Ascending aorta (tissue), 2 donors: ENCODE results near the gene LST1. TPM values are rescaled to one million over a fixed set of nuclear protein-coding genes. Genes with fewer than 3 reads are reported as not detected.
A peak's percentile ranks its signal among the peaks of the same experiment; 100 is the strongest.

Source experiments
- DNase-seq, 2 donors: peaks; one replicate each; pipeline ENCODE4 v3.0.0-alpha.2; 2019; ENCODE audit warnings: low spot score in 2 of 2
- H3K27ac ChIP-seq, 2 donors: fragments of 200-600 bp; sonication (generic); one replicate each; pipeline ENCODE4 v1.5.1; 2016 to 2017; ENCODE audit warnings: mild to moderate bottlenecking in 1 of 2
- H3K27me3 ChIP-seq: fragments of 200-600 bp; sonication (generic); one replicate; pipeline ENCODE4 v1.5.1; 2017
- H3K36me3 ChIP-seq, 2 donors: fragments of 200-600 bp; sonication (generic); one replicate each; pipeline ENCODE4 v1.5.1; 2016
- H3K4me1 ChIP-seq, 2 donors: fragments of 200-600 bp; sonication (generic); one replicate each; pipeline ENCODE4 v1.5.1; 2016 to 2017; ENCODE audit warnings: mild to moderate bottlenecking in 1 of 2
- H3K4me3 ChIP-seq, 2 donors: fragments of 200-600 bp; sonication (generic); one replicate each; pipeline ENCODE4 v1.5.1; 2016 to 2017; ENCODE audit warnings: mild to moderate bottlenecking in 1 of 2
- H3K9me3 ChIP-seq, 2 donors: fragments of 200-600 bp; sonication (generic); one replicate each; pipeline ENCODE4 v1.5.1; 2016
- intact Hi-C: fragments of 100-400 bp; cut with DNase I; formaldehyde crosslinking; loops from one replicate; pipeline ENCODE4 v1.15.1; 2023
- total RNA-seq: library from RNA; depleted of rRNA; stranded (reverse); fragments of >200 nt; gene quantifications from one replicate; pipeline ENCODE4 v1.1.0, GENCODE V29; 2016
- TF ChIP-seq, protein P1 (sequence below), 3 experiments: fragments of 200-600 bp in 2 of 3; fragments of 450-650 bp in 1 of 3; sonication (generic) in 2 of 3; IDR thresholded peaks; one replicate each; pipeline ENCODE4 v1.5.1; 2016 to 2019; ENCODE audit warnings: antibody characterized with exemption in 3 of 3, mild to moderate bottlenecking in 1 of 3, moderate library complexity in 1 of 3

The LST1 gene
- total RNA-seq: 21.4 TPM

DNA sequence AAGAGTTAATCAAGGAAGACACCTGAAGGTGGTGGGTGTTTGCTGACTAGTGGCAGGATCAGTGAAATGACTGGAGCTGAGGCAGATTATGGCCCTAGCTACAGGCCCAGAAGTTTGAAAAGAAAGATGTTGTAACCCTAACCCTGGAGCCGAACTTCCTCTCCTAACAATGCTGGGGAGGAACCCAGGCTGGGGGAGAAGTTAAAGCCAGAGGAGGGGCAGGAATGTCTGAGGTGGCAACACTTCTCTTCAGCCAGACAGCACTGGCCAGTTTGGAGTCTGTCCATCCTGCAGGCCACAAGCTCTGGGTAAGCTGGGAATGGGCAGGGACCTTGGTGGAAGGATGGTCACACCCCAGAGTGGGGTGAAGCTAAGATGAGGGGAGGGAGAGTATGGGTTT lies at the start of gene LST1:
Gene LST1, plus strand, starts transcription at position 270 of the 400 bp plus-strand sequence. CDS start 1,023 bp downstream, outside the sequence.
- DNase-seq: no peak
- Histone ChIP-seq H3K36me3 (no peaks in the 10 kb centered on the region), H3K4me1 (peaks cover 0 to 12% of the 10 kb centered on the region in 2 donors), H3K4me3 (no peak within 1 kb of the TSS), H3K27ac (no peak within 1 kb of the TSS), H3K27me3 (no peaks in the 10 kb centered on the region), H3K9me3 (no peaks in the 10 kb centered on the region)
- TF ChIP-seq, protein P1, sequence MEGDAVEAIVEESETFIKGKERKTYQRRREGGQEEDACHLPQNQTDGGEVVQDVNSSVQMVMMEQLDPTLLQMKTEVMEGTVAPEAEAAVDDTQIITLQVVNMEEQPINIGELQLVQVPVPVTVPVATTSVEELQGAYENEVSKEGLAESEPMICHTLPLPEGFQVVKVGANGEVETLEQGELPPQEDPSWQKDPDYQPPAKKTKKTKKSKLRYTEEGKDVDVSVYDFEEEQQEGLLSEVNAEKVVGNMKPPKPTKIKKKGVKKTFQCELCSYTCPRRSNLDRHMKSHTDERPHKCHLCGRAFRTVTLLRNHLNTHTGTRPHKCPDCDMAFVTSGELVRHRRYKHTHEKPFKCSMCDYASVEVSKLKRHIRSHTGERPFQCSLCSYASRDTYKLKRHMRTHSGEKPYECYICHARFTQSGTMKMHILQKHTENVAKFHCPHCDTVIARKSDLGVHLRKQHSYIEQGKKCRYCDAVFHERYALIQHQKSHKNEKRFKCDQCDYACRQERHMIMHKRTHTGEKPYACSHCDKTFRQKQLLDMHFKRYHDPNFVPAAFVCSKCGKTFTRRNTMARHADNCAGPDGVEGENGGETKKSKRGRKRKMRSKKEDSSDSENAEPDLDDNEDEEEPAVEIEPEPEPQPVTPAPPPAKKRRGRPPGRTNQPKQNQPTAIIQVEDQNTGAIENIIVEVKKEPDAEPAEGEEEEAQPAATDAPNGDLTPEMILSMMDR (IDR thresholded peaks at IDR 0.05): no peak
- intact Hi-C loops: no loop called here

DNA sequence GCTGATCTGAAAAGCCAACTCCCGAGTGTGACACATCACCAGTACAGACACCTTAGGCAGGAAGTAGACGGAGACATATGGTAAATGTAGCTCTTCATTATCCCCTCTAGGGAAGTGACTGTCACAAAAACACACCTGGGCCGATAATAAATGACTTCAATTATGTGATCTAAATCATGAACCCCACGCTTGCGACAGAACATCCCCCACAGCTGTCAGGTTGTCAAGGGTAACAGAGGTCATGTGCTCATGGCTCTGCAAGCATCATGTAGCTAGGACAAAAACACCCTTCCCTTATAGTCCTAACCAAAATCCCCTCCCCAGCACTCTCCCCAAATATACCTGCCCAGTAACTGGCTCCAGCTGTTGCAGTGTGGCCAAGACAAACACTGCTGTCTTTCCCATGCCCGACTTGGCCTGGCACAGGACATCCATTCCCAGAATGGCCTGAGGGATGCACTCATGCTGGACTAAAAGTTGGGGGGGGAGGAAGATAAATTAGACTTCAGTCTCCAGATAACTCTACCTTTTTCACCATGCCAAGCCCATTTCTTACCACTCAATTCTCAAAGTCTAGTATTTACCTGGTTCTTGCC lies 47.2 kb upstream of the LST1 start:
- H3K4me3 ChIP-seq: peak overlapping the region in 1 of 2 donors; percentile 76
- H3K27ac ChIP-seq: no peak overlapping the region
- DNase-seq: no peak
- TF ChIP-seq, protein P1 (IDR thresholded peaks at IDR 0.05): no peak
- peaks cover 53 to 65% of the 10 kb centered on the region in 2 donors for H3K36me3 ChIP-seq
- H3K27me3 ChIP-seq: no peaks in the 10 kb centered on the region
- intact Hi-C loops: no loop called here
- peaks cover 13 to 32% of the 10 kb centered on the region in 2 donors for H3K4me1 ChIP-seq
- H3K9me3 ChIP-seq: no peaks in the 10 kb centered on the region

DNA sequence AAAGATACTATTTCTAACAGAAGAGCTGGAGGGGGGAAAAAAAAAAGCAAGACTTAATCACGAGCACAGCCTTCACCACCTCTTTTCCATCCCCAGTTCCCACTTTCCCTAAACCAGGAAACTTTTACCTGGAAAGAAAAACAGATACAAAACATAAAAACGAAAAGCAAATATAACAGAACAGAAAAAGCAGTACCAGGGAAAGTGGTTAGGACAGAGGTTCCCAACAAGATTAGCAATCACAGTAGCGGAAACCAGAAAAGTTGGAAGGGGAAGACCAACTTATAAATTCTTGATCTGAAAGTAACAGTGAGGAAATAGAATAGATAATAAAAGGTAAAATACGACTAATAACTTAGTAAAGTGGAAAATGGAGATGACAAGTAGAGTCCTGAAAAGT lies 45.4 kb upstream of the LST1 start:
- intact Hi-C loops: loop anchor here (5.0 to 10.0 kb wide), 6 partner anchors 138 to 1874 kb away; partner anchors contain the start of genes AGER, CUTA, MICA and MRPS18B
- Histone ChIP-seq H3K9me3 (no peaks in the 10 kb centered on the region), H3K4me3 (peak overlapping the region; percentile 76 to 88), H3K4me1 (peaks cover 13 to 32% of the 10 kb centered on the region in 2 donors), H3K36me3 (peaks cover 36 to 48% of the 10 kb centered on the region in 2 donors), H3K27ac (peak overlapping the region; percentile 94 to 95), H3K27me3 (no peaks in the 10 kb centered on the region)
- no peak for DNase-seq
- TF ChIP-seq, protein P1 (IDR thresholded peaks at IDR 0.05): no peak

DNA sequence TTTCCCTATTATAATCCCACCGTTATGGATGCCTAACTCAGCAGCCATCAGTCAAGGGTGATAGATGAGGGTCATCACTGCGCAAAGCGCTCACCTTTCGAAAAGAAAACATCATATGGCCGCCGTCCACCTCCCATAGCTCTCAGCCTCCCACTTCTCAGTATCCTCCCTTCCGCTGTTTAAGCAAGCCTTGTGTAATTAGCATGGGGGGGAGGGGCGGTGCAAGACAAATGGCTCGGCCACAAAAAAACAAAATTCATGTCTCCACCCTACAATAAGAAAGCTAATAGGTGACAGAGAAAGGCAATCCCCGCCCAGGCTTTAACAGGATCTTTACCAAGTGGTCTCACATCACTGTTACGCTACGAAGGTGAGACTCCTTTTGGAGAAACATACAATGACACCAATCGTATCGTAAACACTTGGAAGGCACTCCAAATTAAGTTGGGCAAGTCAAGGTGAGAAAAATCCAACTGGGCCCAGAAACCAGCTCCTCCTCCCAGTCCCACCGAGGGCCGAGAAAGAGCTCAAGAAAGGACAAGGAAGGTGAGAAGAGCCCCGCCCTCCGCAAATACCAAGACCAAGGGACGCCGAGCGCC lies 44.9 kb upstream of the LST1 start:
- intact Hi-C loops: loop anchor here (5.0 to 10.0 kb wide), 6 partner anchors 139 to 1874 kb away; partner anchors contain the start of genes AGER, CUTA, MICA and MRPS18B
- Histone ChIP-seq H3K36me3 (peaks cover 30 to 43% of the 10 kb centered on the region in 2 donors), H3K9me3 (no peaks in the 10 kb centered on the region), H3K27ac (peak overlapping the region; percentile 94 to 95), H3K27me3 (no peaks in the 10 kb centered on the region), H3K4me3 (peak overlapping the region; percentile 76 to 88), H3K4me1 (peaks cover 13 to 32% of the 10 kb centered on the region in 2 donors)
- TF ChIP-seq, protein P1 (IDR thresholded peaks at IDR 0.05): peak in 1 of 3 experiments; percentile 2
- DNase-seq: no peak

DNA sequence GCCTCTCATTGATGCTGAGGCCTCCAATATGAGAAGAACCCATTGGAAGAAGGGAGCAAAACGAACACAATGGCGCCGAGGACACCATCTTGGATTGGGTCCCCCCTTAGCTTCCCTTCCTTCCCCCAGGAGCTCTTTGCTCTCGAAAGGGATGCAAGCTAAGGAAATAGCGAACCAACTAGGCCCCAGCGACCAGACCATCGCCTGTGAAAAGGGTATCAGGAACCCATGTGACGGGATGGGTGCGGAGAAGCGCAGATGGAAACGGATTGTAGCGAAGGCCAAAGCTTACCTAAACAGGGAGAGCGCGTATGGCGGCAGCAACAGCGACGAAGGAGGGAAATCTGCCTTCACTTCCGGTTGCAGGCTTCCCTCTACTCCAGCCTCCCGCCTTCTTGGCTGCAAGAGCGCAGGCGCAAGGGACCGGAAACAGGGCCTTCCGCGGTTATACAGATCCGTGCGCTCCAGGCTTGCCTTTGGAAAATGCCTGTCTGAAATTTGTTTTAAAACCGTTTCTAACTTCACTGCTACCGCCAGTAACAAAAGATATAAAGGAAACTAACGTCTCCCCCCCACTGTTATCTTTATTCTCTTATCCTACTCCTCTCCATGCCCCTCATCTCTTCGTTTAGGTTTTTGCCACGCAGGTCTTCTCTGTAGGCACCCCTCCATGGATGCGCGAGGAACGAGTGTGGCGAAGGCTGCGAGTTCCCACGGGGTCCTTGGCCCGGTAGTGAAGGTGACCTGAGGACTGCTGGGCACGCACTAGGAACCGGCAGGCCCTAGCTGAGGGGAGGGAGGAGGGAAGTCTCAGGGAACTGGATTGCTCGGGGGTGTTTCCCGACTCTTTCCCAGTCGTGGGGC lies 44.2 kb upstream of the LST1 start, which contains the start of gene DDX39B:
Gene DDX39B, minus strand, starts transcription at position 346 of the 864 bp plus-strand sequence. CDS start 1,471 bp downstream, outside the sequence.
- DNase-seq: peak; percentile 83 to 97
- peak within 1 kb of the TSS; percentile 94 to 95 for H3K27ac ChIP-seq
- peaks cover 23 to 36% of the 10 kb centered on the region in 2 donors for H3K36me3 ChIP-seq
- H3K4me3 ChIP-seq: peak within 1 kb of the TSS; percentile 76 to 88
- intact Hi-C loops: loop anchor here (2.0 to 10.0 kb wide), 7 partner anchors 47 to 1873 kb away; partner anchors contain the start of genes AGER, CUTA, MICA and MRPS18B
- TF ChIP-seq, protein P1 (IDR thresholded peaks at IDR 0.05): peak in 1 of 3 experiments; percentile 1
- H3K4me1 ChIP-seq: peaks cover 13 to 32% of the 10 kb centered on the region in 2 donors
- no peaks in the 10 kb centered on the region for H3K27me3 ChIP-seq
- H3K9me3 ChIP-seq: no peaks in the 10 kb centered on the region
